Right lobe of liver (tissue), 4 donors: ENCODE results near the gene XRN1.

ENCODE experiments used
- POLR2A ChIP-seq: fragments of 450-650 bp; IDR thresholded peaks from one replicate; pipeline ENCODE4 v1.6.1; 2017; ENCODE audit warnings: antibody characterized with exemption, mild to moderate bottlenecking
- TF ChIP-seq, protein P1 (sequence below), 4 donors: fragments of 200-600 bp in 3 of 4; fragments of 450-650 bp in 1 of 4; IDR thresholded peaks; one replicate each; pipeline versions ENCODE4 v1.5.1 to v1.8.0; 2016 to 2022; ENCODE audit warnings: antibody characterized with exemption in 4 of 4, mild to moderate bottlenecking in 2 of 4
- donor health status: DM: no; HTN: no; CAD: no.
- donor health status: DM: no; HTN: no; CAD: no.
- donor health status: DM: no; HTN: yes; CAD: no.

DNA sequence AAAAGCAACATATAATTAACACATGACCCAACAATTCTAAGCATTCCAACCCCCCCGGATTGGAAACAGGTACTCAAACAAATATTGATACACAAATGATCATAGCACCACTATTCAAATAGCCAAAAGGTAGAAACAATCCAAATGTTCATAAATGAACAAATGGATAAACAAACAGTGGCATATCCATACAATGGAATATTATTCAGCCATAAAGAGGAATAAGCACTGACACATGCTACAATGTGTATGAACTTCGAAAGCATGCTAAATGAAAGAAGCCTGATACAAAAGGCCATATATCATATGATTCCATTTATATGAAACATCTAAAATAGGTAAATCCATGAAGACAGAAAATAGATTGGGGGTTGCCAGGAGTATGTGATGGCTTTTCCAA is 62.8 kb downstream of the XRN1 start:
- TF ChIP-seq, protein P1, sequence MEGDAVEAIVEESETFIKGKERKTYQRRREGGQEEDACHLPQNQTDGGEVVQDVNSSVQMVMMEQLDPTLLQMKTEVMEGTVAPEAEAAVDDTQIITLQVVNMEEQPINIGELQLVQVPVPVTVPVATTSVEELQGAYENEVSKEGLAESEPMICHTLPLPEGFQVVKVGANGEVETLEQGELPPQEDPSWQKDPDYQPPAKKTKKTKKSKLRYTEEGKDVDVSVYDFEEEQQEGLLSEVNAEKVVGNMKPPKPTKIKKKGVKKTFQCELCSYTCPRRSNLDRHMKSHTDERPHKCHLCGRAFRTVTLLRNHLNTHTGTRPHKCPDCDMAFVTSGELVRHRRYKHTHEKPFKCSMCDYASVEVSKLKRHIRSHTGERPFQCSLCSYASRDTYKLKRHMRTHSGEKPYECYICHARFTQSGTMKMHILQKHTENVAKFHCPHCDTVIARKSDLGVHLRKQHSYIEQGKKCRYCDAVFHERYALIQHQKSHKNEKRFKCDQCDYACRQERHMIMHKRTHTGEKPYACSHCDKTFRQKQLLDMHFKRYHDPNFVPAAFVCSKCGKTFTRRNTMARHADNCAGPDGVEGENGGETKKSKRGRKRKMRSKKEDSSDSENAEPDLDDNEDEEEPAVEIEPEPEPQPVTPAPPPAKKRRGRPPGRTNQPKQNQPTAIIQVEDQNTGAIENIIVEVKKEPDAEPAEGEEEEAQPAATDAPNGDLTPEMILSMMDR (IDR thresholded peaks at IDR 0.05) = no peak
- TF ChIP-seq POLR2A = no peak
